Osteoblast (primary cell): Measurements from ENCODE around the gene OCA2. TPM values are rescaled to one million over a fixed set of nuclear protein-coding genes. Genes with fewer than 3 reads are reported as not detected.

Experiments used
- DNase-seq: peaks from one replicate; pipeline ENCODE4 v3.0.0; 2011; ENCODE audit warnings: low spot score, mixed read lengths; ENCODE audit not compliant: insufficient read length; ENCODE audit errors: missing footprints
- H2AFZ ChIP-seq: 2 replicates; pipeline ENCODE4 v1.6.0; 2011; ENCODE audit warnings: mild to moderate bottlenecking, low read length
- H3K27ac ChIP-seq: 2 replicates; pipeline ENCODE4 v1.5.1; 2011; ENCODE audit warnings: mild to moderate bottlenecking, low read depth, low read length, moderate library complexity
- H3K27me3 ChIP-seq: 2 replicates; pipeline ENCODE4 v1.6.0; 2012; ENCODE audit warnings: mild to moderate bottlenecking, control low read depth, inconsistent platforms, low read length, moderate library complexity; ENCODE audit not compliant: insufficient read depth
- H3K36me3 ChIP-seq: 2 replicates; pipeline ENCODE4 v1.5.1; 2011; ENCODE audit warnings: mild to moderate bottlenecking, low read length, control low read depth, moderate library complexity; ENCODE audit not compliant: insufficient read depth
- H3K4me1 ChIP-seq: 2 replicates; pipeline ENCODE4 v1.5.1; 2011; ENCODE audit warnings: mild to moderate bottlenecking, low read length, control low read depth, moderate library complexity; ENCODE audit not compliant: insufficient read depth
- H3K4me2 ChIP-seq: 2 replicates; pipeline ENCODE4 v1.6.0; 2011; ENCODE audit warnings: mild to moderate bottlenecking, low read length; ENCODE audit not compliant: insufficient read depth
- H3K4me3 ChIP-seq: fragments of 200-600 bp; sonication (generic); 3 replicates; pipeline ENCODE4 v1.5.1; 2012; ENCODE audit warnings: mild to moderate bottlenecking, low read length, inconsistent platforms; ENCODE audit not compliant: insufficient read depth
- H3K79me2 ChIP-seq: 2 replicates; pipeline ENCODE4 v1.6.0; 2012; ENCODE audit warnings: mild to moderate bottlenecking, low read length, control low read depth, inconsistent platforms; ENCODE audit not compliant: insufficient read depth
- H3K9me3 ChIP-seq: 2 replicates; pipeline ENCODE4 v1.5.1; 2011; ENCODE audit warnings: low read depth, low read length, control low read depth
- H4K20me1 ChIP-seq: 2 replicates; pipeline ENCODE4 v1.6.0; 2012; ENCODE audit warnings: mild to moderate bottlenecking, low read length, control low read depth; ENCODE audit not compliant: insufficient read depth
- total RNA-seq: library from RNA; depleted of rRNA; stranded (reverse); fragments of >200 nt; gene quantifications from 2 replicates; pipeline ENCODE4 v1.2.3, GENCODE V29; 2012
- TF ChIP-seq, protein P1 (sequence below): IDR thresholded peaks from 2 replicates; pipeline ENCODE4 v1.5.1; 2011; ENCODE audit warnings: mild to moderate bottlenecking, low read depth, low read length, moderate library complexity; ENCODE audit errors: extremely low read depth

The OCA2 gene
- total RNA-seq, 1 donor: not detected

DNA sequence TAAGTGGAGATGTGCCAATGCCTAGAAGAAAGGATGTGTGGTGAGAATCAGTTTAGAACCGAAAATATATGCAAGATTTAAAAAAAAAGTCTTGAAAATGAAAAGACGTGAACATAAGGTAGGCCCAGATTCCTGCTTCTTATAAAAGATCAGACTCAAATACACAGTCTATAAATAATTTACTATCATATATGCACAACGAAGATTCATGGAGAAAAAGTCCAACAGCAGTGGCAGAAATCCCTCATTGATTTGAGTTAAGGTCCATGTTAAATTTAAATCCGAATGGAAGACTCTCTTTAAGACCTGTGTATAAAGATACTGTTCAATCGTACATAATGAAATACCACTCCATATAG lies 227.2 kb downstream of the OCA2 start:
- H3K79me2 ChIP-seq: no peaks in the 10 kb centered on the region
- no peak overlapping the region for H3K27ac ChIP-seq
- DNase-seq: no peak
- TF ChIP-seq, protein P1, sequence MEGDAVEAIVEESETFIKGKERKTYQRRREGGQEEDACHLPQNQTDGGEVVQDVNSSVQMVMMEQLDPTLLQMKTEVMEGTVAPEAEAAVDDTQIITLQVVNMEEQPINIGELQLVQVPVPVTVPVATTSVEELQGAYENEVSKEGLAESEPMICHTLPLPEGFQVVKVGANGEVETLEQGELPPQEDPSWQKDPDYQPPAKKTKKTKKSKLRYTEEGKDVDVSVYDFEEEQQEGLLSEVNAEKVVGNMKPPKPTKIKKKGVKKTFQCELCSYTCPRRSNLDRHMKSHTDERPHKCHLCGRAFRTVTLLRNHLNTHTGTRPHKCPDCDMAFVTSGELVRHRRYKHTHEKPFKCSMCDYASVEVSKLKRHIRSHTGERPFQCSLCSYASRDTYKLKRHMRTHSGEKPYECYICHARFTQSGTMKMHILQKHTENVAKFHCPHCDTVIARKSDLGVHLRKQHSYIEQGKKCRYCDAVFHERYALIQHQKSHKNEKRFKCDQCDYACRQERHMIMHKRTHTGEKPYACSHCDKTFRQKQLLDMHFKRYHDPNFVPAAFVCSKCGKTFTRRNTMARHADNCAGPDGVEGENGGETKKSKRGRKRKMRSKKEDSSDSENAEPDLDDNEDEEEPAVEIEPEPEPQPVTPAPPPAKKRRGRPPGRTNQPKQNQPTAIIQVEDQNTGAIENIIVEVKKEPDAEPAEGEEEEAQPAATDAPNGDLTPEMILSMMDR: no peak
- no peak overlapping the region for H3K4me2 ChIP-seq
- no peaks in the 10 kb centered on the region for H3K27me3 ChIP-seq
- no peaks in the 10 kb centered on the region for H4K20me1 ChIP-seq
- H3K9me3 ChIP-seq: no peaks in the 10 kb centered on the region
- H3K36me3 ChIP-seq: no peaks in the 10 kb centered on the region
- no peak overlapping the region for H2AFZ ChIP-seq
- no peak overlapping the region for H3K4me3 ChIP-seq
- H3K4me1 ChIP-seq: no peaks in the 10 kb centered on the region

DNA sequence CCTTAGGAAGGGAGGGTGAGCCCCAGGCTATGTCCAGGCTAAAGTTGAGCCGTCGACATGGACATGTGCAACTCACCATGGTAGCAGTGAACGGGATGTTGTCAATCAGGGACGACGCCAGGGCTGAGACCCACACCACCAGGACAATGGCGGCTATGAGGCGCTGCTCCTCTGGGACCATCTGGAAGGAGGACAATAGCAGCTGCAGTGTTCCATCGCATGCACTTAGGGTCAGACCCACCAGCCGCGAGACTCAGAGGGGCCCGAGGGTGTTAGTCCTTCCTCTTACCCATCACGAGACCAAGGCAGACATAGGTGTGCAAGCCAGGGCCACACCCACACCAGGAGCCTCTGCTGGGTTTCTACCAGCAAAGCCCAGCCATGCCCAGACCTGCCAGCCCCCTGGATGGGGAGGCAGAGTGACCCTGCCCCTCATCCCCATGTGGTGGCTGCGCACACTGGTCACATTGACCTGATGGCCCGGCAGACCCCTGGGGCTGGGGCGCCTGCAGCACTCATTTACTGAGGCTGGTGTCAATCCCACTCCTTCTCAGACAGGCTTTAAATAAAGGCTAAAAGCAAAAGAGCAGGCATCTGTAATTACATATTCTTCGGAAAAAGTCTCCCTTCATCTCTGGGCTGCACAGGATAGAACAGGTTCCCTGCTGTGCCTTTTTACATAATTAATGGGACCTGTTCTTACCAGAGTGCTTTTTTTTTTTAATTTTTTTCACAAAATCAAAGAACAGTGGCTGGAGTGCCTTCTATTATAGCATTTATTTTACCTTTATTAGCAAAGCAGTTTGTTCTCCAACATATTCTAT lies 227.8 kb downstream of the OCA2 start:
- Histone ChIP-seq H3K4me3 (no peak overlapping the region), H4K20me1 (no peaks in the 10 kb centered on the region), H3K4me1 (no peaks in the 10 kb centered on the region), H2AFZ (no peak overlapping the region), H3K27me3 (no peaks in the 10 kb centered on the region), H3K4me2 (no peak overlapping the region), H3K9me3 (no peaks in the 10 kb centered on the region), H3K27ac (no peak overlapping the region), H3K36me3 (no peaks in the 10 kb centered on the region), H3K79me2 (no peaks in the 10 kb centered on the region)
- TF ChIP-seq, protein P1: no peak
- no peak for DNase-seq

DNA sequence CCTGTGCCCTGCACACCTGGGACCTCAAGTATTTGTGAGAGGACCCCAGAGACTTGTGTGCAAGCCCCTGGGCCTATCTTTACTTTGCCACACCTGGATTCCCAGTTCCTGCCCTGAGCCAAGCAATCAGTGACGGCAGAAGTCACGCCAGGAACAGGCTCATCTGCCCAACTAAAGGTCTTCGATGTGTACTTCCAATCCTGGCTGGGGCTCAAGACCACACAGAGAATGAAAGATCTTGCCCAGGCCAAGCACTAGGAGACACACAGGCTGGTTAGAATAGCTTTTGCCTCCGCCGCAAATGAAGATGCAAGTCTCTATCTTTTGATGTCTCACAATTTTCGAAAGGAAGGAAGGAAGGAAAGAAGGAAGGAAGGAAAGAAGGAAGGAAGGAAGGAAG lies 228.8 kb downstream of the OCA2 start:
- no peak for DNase-seq
- H2AFZ ChIP-seq: no peak overlapping the region
- no peaks in the 10 kb centered on the region for H3K36me3 ChIP-seq
- no peaks in the 10 kb centered on the region for H4K20me1 ChIP-seq
- H3K27me3 ChIP-seq: no peaks in the 10 kb centered on the region
- no peaks in the 10 kb centered on the region for H3K9me3 ChIP-seq
- TF ChIP-seq, protein P1: no peak
- H3K4me1 ChIP-seq: no peaks in the 10 kb centered on the region
- H3K27ac ChIP-seq: no peak overlapping the region
- H3K79me2 ChIP-seq: no peaks in the 10 kb centered on the region
- H3K4me2 ChIP-seq: no peak overlapping the region
- no peak overlapping the region for H3K4me3 ChIP-seq

DNA sequence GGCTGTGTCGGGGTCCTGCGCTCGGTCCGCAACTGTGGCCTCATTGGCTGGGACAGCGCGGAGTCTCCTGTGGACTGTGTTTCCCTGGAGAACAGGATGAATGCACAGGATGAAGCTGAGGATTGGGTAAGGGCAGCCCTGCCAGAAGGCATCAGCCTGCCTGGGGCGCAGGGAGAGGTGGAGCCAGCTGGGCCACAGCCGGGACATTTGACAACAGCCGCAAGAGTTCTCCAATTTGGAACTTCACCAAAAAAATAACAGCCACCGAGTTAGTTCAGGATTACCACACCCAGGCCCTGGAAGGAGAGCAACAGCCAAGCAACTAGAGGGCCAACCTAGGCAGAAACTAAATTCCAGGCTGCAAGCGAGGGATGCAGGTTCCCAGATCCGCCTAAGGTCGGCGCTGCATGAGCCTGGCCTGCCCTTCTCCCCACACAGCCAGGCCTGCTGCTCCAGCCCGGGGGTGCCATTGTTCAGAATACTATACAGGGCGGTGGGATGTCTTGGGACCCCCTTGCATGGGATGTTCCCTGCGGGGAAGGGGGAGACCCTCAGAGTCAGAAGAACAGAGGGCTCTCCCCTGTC lies 229.3 kb downstream of the OCA2 start:
- Histone ChIP-seq H3K4me1 (no peaks in the 10 kb centered on the region), H3K79me2 (no peaks in the 10 kb centered on the region), H3K36me3 (no peaks in the 10 kb centered on the region), H3K4me3 (no peak overlapping the region), H2AFZ (no peak overlapping the region), H3K27me3 (no peaks in the 10 kb centered on the region), H3K4me2 (no peak overlapping the region), H3K27ac (no peak overlapping the region), H4K20me1 (no peaks in the 10 kb centered on the region), H3K9me3 (no peaks in the 10 kb centered on the region)
- TF ChIP-seq, protein P1: no peak
- DNase-seq: no peak
